ENCODE results near the gene KLHL34. TPM values are rescaled to one million over a fixed set of nuclear protein-coding genes. Genes with fewer than 3 reads are reported as not detected.

KLHL34 gene
- total and polyA plus RNA-seq, 2 experiments from 2014 or later = 0.81 to 1.1 TPM

DNA sequence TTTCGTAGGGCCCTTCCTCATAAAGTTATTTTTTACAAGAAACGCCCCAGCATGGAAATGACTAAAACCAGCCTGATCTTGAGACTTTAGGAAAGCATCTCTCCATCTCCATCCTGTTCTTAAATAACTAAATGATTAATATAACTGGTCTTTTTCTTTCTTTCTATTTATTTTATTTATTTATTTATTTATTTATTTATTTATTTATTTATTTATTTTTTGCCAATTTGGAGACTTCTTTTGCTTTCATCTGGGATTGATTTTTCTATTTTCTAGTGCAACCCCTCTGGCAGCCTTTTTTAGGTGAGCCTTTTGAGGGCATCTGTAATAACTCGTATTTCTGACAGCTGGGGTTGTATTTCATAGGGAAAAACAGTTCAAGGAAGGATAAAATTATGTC lies 1.2 kb upstream of the KLHL34 start:
- peak overlapping the region; percentile 74 for H3K4me3 Mint-ChIP-seq
- peaks cover 6% of the 10 kb centered on the region for H3K27me3 Mint-ChIP-seq (ENCODE audit: insufficient read depth, low read depth, poor library complexity)
- Histone ChIP-seq H3F3A (replicated peaks; ENCODE audit: low read depth) (no peaks in the 10 kb centered on the region), H4K20me1 (replicated peaks; ENCODE audit: insufficient read depth) (no peaks in the 10 kb centered on the region), H3K27me3 (ENCODE audit: insufficient read depth) (peaks cover 8% of the 10 kb centered on the region; the same call in 1 of the 2 replicates), H3K4me3 (peak overlapping the region; percentile 61), H2AFZ (peak overlapping the region; percentile 74; the same call in 1 of the 2 replicates), H3K36me3 (ENCODE audit: insufficient read depth) (no peaks in the 10 kb centered on the region), H3K79me2 (replicated peaks; ENCODE audit: insufficient read depth) (no peaks in the 10 kb centered on the region), H3K9me2 (ENCODE audit: insufficient read depth) (no peaks in the 10 kb centered on the region), H3K4me1 (ENCODE audit: insufficient read depth) (no peaks in the 10 kb centered on the region), H3K27ac (ENCODE audit: low read depth) (no peak overlapping the region), H3K4me2 (peak overlapping the region; percentile 73; the same call in 1 of the 2 replicates)
- peaks cover 4% of the 10 kb centered on the region; the same call in 2 of the 3 replicates for H3K4me1 Mint-ChIP-seq
- TF ChIP-seq ZNF114 (CRISPR knock-in tag; IDR thresholded peaks at IDR 0.05) (no peak), POLR2AphosphoS5 (IDR thresholded peaks at IDR 0.05; ENCODE audit: low read depth) (no peak), STAT1 (IDR thresholded peaks at IDR 0.05; ENCODE audit: unreplicated experiment) (no peak), ZNF331 (CRISPR knock-in tag; IDR thresholded peaks at IDR 0.05; ENCODE audit: low read depth) (no peak), CREB1 (CRISPR knock-in tag; IDR thresholded peaks at IDR 0.05; ENCODE audit: low read depth) (no peak), NANOG (IDR thresholded peaks at IDR 0.05; ENCODE audit: borderline replicate concordance) (no peak)
- TF ChIP-seq, protein P1, sequence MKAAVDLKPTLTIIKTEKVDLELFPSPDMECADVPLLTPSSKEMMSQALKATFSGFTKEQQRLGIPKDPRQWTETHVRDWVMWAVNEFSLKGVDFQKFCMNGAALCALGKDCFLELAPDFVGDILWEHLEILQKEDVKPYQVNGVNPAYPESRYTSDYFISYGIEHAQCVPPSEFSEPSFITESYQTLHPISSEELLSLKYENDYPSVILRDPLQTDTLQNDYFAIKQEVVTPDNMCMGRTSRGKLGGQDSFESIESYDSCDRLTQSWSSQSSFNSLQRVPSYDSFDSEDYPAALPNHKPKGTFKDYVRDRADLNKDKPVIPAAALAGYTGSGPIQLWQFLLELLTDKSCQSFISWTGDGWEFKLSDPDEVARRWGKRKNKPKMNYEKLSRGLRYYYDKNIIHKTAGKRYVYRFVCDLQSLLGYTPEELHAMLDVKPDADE (IDR thresholded peaks at IDR 0.05) = no peak
- peaks cover 2% of the 10 kb centered on the region; the same call in 1 of the 3 replicates for H3K36me3 Mint-ChIP-seq (ENCODE audit: low read depth)
- no peak for DNase-seq (ENCODE audit: low spot score)
- no peak overlapping the region for H3K27ac Mint-ChIP-seq
- H3K9me3 Mint-ChIP-seq = peaks cover 3% of the 10 kb centered on the region; the same call in 1 of the 3 replicates
- ATAC-seq = no peak

DNA sequence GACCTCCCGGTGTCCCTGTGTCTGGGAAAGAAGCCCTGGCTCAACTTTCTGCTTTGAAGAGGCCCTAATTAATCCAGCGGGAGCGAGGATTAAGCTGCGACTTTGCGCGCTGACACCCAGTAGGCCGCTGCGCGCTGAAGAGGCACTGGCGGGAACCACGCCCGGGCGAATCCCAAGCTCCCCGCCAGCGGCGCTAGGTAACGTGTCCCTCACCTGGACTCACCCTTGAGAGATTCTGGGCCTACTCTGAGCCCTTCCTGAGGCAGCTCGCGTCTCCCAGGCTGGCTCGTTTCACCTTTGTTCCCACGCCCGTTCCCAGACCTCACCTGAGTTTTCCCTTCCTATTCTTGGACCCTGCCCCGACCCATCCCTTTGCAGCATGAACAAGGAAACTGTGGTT lies 616 bp upstream of the KLHL34 start:
- Mint-ChIP-seq H3K4me3 (peak overlapping the region; percentile 74), H3K4me1 (peaks cover 4% of the 10 kb centered on the region; the same call in 2 of the 3 replicates), H3K27ac (no peak overlapping the region), H3K36me3 (ENCODE audit: low read depth) (peaks cover 2% of the 10 kb centered on the region; the same call in 1 of the 3 replicates), H3K27me3 (ENCODE audit: insufficient read depth, low read depth, poor library complexity) (peaks cover 3% of the 10 kb centered on the region), H3K9me3 (peaks cover 3% of the 10 kb centered on the region; the same call in 1 of the 3 replicates)
- no peaks in the 10 kb centered on the region for H3K9me2 ChIP-seq (ENCODE audit: insufficient read depth)
- DNase-seq (ENCODE audit: low spot score) (peak; percentile 76), ATAC-seq (peak; percentile 83)
- H3K4me3 ChIP-seq = peak overlapping the region; percentile 61
- no peaks in the 10 kb centered on the region for H3K4me1 ChIP-seq (ENCODE audit: insufficient read depth)
- H3K36me3 ChIP-seq (ENCODE audit: insufficient read depth) = no peaks in the 10 kb centered on the region
- H3K27ac ChIP-seq (ENCODE audit: low read depth) = no peak overlapping the region
- H3K27me3 ChIP-seq (ENCODE audit: insufficient read depth) = peaks cover 8% of the 10 kb centered on the region; the same call in 1 of the 2 replicates
- no peaks in the 10 kb centered on the region for H4K20me1 ChIP-seq (replicated peaks; ENCODE audit: insufficient read depth)
- peak overlapping the region; percentile 74; the same call in 1 of the 2 replicates for H2AFZ ChIP-seq
- peak overlapping the region; percentile 73 for H3K4me2 ChIP-seq
- H3K79me2 ChIP-seq (replicated peaks; ENCODE audit: insufficient read depth) = no peaks in the 10 kb centered on the region
- H3F3A ChIP-seq (replicated peaks; ENCODE audit: low read depth) = no peaks in the 10 kb centered on the region
- TF ChIP-seq, protein P2, sequence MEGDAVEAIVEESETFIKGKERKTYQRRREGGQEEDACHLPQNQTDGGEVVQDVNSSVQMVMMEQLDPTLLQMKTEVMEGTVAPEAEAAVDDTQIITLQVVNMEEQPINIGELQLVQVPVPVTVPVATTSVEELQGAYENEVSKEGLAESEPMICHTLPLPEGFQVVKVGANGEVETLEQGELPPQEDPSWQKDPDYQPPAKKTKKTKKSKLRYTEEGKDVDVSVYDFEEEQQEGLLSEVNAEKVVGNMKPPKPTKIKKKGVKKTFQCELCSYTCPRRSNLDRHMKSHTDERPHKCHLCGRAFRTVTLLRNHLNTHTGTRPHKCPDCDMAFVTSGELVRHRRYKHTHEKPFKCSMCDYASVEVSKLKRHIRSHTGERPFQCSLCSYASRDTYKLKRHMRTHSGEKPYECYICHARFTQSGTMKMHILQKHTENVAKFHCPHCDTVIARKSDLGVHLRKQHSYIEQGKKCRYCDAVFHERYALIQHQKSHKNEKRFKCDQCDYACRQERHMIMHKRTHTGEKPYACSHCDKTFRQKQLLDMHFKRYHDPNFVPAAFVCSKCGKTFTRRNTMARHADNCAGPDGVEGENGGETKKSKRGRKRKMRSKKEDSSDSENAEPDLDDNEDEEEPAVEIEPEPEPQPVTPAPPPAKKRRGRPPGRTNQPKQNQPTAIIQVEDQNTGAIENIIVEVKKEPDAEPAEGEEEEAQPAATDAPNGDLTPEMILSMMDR (conservative IDR thresholded peaks at IDR 0.05; ENCODE audit: low read depth in 2 of 2) = no peak
- TF ChIP-seq CREB1 (CRISPR knock-in tag; IDR thresholded peaks at IDR 0.05; ENCODE audit: low read depth) (no peak), NANOG (IDR thresholded peaks at IDR 0.05; ENCODE audit: borderline replicate concordance) (no peak), ZNF114 (CRISPR knock-in tag; IDR thresholded peaks at IDR 0.05) (no peak), POLR2AphosphoS5 (IDR thresholded peaks at IDR 0.05; ENCODE audit: low read depth) (no peak)
- TF ChIP-seq, protein P3, sequence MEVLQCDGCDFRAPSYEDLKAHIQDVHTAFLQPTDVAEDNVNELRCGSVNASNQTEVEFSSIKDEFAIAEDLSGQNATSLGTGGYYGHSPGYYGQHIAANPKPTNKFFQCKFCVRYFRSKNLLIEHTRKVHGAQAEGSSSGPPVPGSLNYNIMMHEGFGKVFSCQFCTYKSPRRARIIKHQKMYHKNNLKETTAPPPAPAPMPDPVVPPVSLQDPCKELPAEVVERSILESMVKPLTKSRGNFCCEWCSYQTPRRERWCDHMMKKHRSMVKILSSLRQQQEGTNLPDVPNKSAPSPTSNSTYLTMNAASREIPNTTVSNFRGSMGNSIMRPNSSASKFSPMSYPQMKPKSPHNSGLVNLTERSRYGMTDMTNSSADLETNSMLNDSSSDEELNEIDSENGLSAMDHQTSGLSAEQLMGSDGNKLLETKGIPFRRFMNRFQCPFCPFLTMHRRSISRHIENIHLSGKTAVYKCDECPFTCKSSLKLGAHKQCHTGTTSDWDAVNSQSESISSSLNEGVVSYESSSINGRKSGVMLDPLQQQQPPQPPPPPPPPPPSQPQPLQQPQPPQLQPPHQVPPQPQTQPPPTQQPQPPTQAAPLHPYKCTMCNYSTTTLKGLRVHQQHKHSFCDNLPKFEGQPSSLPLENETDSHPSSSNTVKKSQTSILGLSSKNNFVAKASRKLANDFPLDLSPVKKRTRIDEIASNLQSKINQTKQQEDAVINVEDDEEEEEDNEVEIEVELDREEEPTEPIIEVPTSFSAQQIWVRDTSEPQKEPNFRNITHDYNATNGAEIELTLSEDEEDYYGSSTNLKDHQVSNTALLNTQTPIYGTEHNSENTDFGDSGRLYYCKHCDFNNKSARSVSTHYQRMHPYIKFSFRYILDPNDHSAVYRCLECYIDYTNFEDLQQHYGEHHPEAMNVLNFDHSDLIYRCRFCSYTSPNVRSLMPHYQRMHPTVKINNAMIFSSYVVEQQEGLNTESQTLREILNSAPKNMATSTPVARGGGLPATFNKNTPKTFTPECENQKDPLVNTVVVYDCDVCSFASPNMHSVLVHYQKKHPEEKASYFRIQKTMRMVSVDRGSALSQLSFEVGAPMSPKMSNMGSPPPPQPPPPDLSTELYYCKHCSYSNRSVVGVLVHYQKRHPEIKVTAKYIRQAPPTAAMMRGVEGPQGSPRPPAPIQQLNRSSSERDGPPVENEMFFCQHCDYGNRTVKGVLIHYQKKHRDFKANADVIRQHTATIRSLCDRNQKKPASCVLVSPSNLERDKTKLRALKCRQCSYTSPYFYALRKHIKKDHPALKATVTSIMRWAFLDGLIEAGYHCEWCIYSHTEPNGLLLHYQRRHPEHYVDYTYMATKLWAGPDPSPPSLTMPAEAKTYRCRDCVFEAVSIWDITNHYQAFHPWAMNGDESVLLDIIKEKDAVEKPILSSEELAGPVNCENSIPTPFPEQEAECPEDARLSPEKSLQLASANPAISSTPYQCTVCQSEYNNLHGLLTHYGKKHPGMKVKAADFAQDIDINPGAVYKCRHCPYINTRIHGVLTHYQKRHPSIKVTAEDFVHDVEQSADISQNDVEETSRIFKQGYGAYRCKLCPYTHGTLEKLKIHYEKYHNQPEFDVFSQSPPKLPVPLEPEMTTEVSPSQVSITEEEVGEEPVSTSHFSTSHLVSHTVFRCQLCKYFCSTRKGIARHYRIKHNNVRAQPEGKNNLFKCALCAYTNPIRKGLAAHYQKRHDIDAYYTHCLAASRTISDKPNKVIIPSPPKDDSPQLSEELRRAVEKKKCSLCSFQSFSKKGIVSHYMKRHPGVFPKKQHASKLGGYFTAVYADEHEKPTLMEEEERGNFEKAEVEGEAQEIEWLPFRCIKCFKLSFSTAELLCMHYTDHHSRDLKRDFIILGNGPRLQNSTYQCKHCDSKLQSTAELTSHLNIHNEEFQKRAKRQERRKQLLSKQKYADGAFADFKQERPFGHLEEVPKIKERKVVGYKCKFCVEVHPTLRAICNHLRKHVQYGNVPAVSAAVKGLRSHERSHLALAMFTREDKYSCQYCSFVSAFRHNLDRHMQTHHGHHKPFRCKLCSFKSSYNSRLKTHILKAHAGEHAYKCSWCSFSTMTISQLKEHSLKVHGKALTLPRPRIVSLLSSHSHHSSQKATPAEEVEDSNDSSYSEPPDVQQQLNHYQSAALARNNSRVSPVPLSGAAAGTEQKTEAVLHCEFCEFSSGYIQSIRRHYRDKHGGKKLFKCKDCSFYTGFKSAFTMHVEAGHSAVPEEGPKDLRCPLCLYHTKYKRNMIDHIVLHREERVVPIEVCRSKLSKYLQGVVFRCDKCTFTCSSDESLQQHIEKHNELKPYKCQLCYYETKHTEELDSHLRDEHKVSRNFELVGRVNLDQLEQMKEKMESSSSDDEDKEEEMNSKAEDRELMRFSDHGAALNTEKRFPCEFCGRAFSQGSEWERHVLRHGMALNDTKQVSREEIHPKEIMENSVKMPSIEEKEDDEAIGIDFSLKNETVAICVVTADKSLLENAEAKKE (CRISPR knock-in tag; IDR thresholded peaks at IDR 0.05) = no peak
- TF ChIP-seq, protein P1 (IDR thresholded peaks at IDR 0.05) = no peak
